Right lobe of liver (tissue), 6 donors: ENCODE data around the gene SNX8. TPM values are rescaled to one million over a fixed set of nuclear protein-coding genes. Genes with fewer than 3 reads are reported as not detected.
A peak's percentile ranks its signal among the peaks of the same experiment; 100 is the strongest.

Source experiments
- ATAC-seq, 4 donors: fragments of 200-7000 bp; cut with Tn5 transposase; one replicate each; pipeline ENCODE4 v1.9.1; 2020; ENCODE audit warnings: mild to moderate bottlenecking in 4 of 4, moderate library complexity in 4 of 4
- DNase-seq, 3 donors: peaks; one replicate each; pipeline ENCODE4 v3.0.0-alpha.2; 2020
- H3K27ac ChIP-seq, 3 donors: fragments of 200-600 bp; one replicate each; pipeline ENCODE4 v1.8.0; 2022
- H3K27me3 ChIP-seq, 2 donors: fragments of 200-600 bp; one replicate each; pipeline ENCODE4 v1.8.0; 2022
- H3K36me3 ChIP-seq, 4 donors: fragments of 200-600 bp; sonication (generic) in 1 of 4; one replicate each; pipeline versions ENCODE4 v1.5.1 to v1.8.0; 2017 to 2022; ENCODE audit warnings: control low read depth in 1 of 4
- H3K4me1 ChIP-seq, 4 donors: fragments of 200-600 bp; sonication (generic) in 1 of 4; one replicate each; pipeline versions ENCODE4 v1.5.1 to v1.8.0; 2017 to 2022; ENCODE audit warnings: control low read depth in 1 of 4
- H3K4me3 ChIP-seq, 3 donors: fragments of 200-600 bp; one replicate each; pipeline ENCODE4 v1.8.0; 2022
- H3K9me3 ChIP-seq, 4 donors: fragments of 200-600 bp; sonication (generic) in 1 of 4; one replicate each; pipeline versions ENCODE4 v1.5.1 to v1.8.0; 2017 to 2022; ENCODE audit warnings: control low read depth in 1 of 4
- CTCF ChIP-seq, 4 donors: fragments of 200-600 bp in 3 of 4; fragments of 450-650 bp in 1 of 4; IDR thresholded peaks; one replicate each; pipeline versions ENCODE4 v1.5.1 to v1.8.0; 2016 to 2022; ENCODE audit warnings: antibody characterized with exemption in 4 of 4, mild to moderate bottlenecking in 2 of 4
- POLR2A ChIP-seq: fragments of 450-650 bp; IDR thresholded peaks from one replicate; pipeline ENCODE4 v1.6.1; 2017; ENCODE audit warnings: antibody characterized with exemption, mild to moderate bottlenecking
- WGBS: methylation state at CpG from one replicate; pipeline ENCODE4 v1.1.6; 2018; ENCODE audit warnings: low coverage, low lambda C conversion rate; ENCODE audit not compliant: insufficient coverage; ENCODE audit errors: missing lambda C conversion rate; 5-methylcytosine and 5-hydroxymethylcytosine counted together
- intact Hi-C, 2 donors: fragments of 100-400 bp; cut with DNase I; formaldehyde crosslinking; loops; one replicate each; pipeline versions ENCODE4 v1.11.2 to v1.14.1; 2022
- total RNA-seq, 6 experiments: library from RNA; depleted of rRNA in 2 of 6; stranded (reverse); fragments of >200 nt in 2 of 6; fragmentation: NEBNext Ultra II Directional in 3 of 6; extraction: Animal tissue kit (Norgen Biotek cat#: 25700) in 3 of 6; gene quantifications; one replicate each; pipeline versions ENCODE4 v1.1.0 to v1.2.4, GENCODE V29; 2016 to 2023
- donor health status: DM: no; HTN: yes; CAD: no.
- donor health status: DM: no; HTN: no; CAD: no.
- donor health status: DM: no; HTN: no; CAD: no.
- donor health status: DM: no; HTN: yes; CAD: no.
- donor health status: DM: no; HTN: yes; CAD: no.

SNX8 gene
- total RNA-seq, 6 experiments from 2014 or later: 9.1 to 26.2 (median 13.0) TPM

- no peaks in the 10 kb centered on the region for H3K27me3 ChIP-seq
- 90% methylated on average over 7 of the region's 8 CpGs for WGBS
- no peak for DNase-seq
- H3K4me1 ChIP-seq: no peaks in the 10 kb centered on the region
- H3K9me3 ChIP-seq: no peaks in the 10 kb centered on the region
- intact Hi-C loops: no loop called here
- no peaks in the 10 kb centered on the region for H3K36me3 ChIP-seq
- no peak overlapping the region for H3K27ac ChIP-seq
- TF ChIP-seq CTCF (IDR thresholded peaks at IDR 0.05) (no peak), POLR2A (no peak)
- no peak for ATAC-seq
- H3K4me3 ChIP-seq: no peak overlapping the region
Observed at GRCh38 chr7:2288503-2288902, 25.7 kb downstream of the SNX8 start.

- DNase-seq (no peak), ATAC-seq (no peak)
- H3K9me3 ChIP-seq: no peaks in the 10 kb centered on the region
- 79% methylated on average over 3 of the region's 8 CpGs for WGBS
- H3K36me3 ChIP-seq: no peaks in the 10 kb centered on the region
- H3K4me3 ChIP-seq: no peak overlapping the region
- TF ChIP-seq POLR2A (no peak), CTCF (IDR thresholded peaks at IDR 0.05) (no peak)
- H3K27ac ChIP-seq: no peak overlapping the region
- intact Hi-C loops: no loop called here
- H3K27me3 ChIP-seq: no peaks in the 10 kb centered on the region
- no peaks in the 10 kb centered on the region for H3K4me1 ChIP-seq
Observed at GRCh38 chr7:2287745-2288144, 26.5 kb downstream of the SNX8 start.

- Histone ChIP-seq H3K4me3 (no peak overlapping the region), H3K27ac (no peak overlapping the region)
- no peak for TF ChIP-seq POLR2A
- no peak for TF ChIP-seq CTCF (IDR thresholded peaks at IDR 0.05)
Observed at GRCh38 chr7:2283074-2283473, 31.2 kb downstream of the SNX8 start.

GRCh38 chr7:2282185-2282751, 32.0 kb downstream of the SNX8 start:
- 85% methylated on average over 7 of the region's 14 CpGs for WGBS
- Histone ChIP-seq H3K27me3 (no peaks in the 10 kb centered on the region), H3K27ac (no peak overlapping the region), H3K4me1 (peaks cover 0 to 10% (median 3%) of the 10 kb centered on the region in 4 donors), H3K36me3 (no peaks in the 10 kb centered on the region), H3K9me3 (no peaks in the 10 kb centered on the region), H3K4me3 (no peak overlapping the region)
- intact Hi-C loops: no loop called here
- TF ChIP-seq CTCF (IDR thresholded peaks at IDR 0.05) (no peak), POLR2A (no peak)
- ATAC-seq: no peak
- no peak for DNase-seq

More at GRCh38 chr7:2283074-2283473, 31.2 kb downstream of the SNX8 start:
- H3K4me1 ChIP-seq: peaks cover 0 to 10% (median 3%) of the 10 kb centered on the region in 4 donors
- no peaks in the 10 kb centered on the region for H3K36me3 ChIP-seq
- intact Hi-C loops: no loop called here
- H3K27me3 ChIP-seq: no peaks in the 10 kb centered on the region
- 100% methylated on average over 2 of the region's 20 CpGs for WGBS
- H3K9me3 ChIP-seq: no peaks in the 10 kb centered on the region
- no peak for DNase-seq
- ATAC-seq: peak in 2 of 4 donors; percentile 28 to 63
